Hepatocyte (in vitro differentiated cells): ENCODE measurements around the gene CUL9. TPM values are rescaled to one million over a fixed set of nuclear protein-coding genes. Genes with fewer than 3 reads are reported as not detected.

Source experiments
- DNase-seq: peaks from one replicate; pipeline ENCODE4 v3.0.0-alpha.2; 2016; ENCODE audit warnings: low spot score
- H2AFZ ChIP-seq: fragments of 200-600 bp; sonication (generic); 2 replicates; pipeline ENCODE4 v1.6.0; 2016; ENCODE audit warnings: antibody characterized with exemption, mild to moderate bottlenecking
- H3K27ac ChIP-seq: fragments of 200-600 bp; sonication (generic); 2 replicates; pipeline ENCODE4 v1.5.1; 2016; ENCODE audit warnings: mild to moderate bottlenecking
- H3K27me3 ChIP-seq: fragments of 200-600 bp; sonication (generic); 2 replicates; pipeline ENCODE4 v1.6.1; 2016
- H3K36me3 ChIP-seq: fragments of 200-600 bp; sonication (generic); replicated peaks from 2 replicates; pipeline ENCODE4 v1.5.1; 2016; ENCODE audit warnings: low read depth; ENCODE audit not compliant: insufficient read depth
- H3K4me1 ChIP-seq: fragments of 200-600 bp; sonication (generic); 2 replicates; pipeline ENCODE4 v1.5.1; 2016; ENCODE audit warnings: mild to moderate bottlenecking, moderate library complexity; ENCODE audit not compliant: insufficient read depth
- H3K4me2 ChIP-seq: fragments of 200-600 bp; sonication (generic); 2 replicates; pipeline ENCODE4 v1.6.0; 2016
- H3K4me3 ChIP-seq: fragments of 200-600 bp; sonication (generic); 2 replicates; pipeline ENCODE4 v1.5.1; 2016; ENCODE audit warnings: mild to moderate bottlenecking
- H3K79me2 ChIP-seq: fragments of 200-600 bp; sonication (generic); 2 replicates; pipeline ENCODE4 v1.6.0; 2017; ENCODE audit warnings: mild to moderate bottlenecking
- H3K9me2 ChIP-seq: fragments of 200-600 bp; sonication (generic); replicated peaks from 2 replicates; pipeline ENCODE4 v1.6.0; 2017; ENCODE audit warnings: mild to moderate bottlenecking; ENCODE audit not compliant: insufficient read depth
- H3K9me3 ChIP-seq: fragments of 200-600 bp; sonication (generic); 2 replicates; pipeline ENCODE4 v1.5.1; 2016; ENCODE audit warnings: low read depth, mild to moderate bottlenecking
- H4K20me1 ChIP-seq: fragments of 200-600 bp; sonication (generic); 2 replicates; pipeline ENCODE4 v1.6.0; 2016; ENCODE audit warnings: mild to moderate bottlenecking; ENCODE audit not compliant: insufficient read depth, poor library complexity, severe bottlenecking
- CTCF ChIP-seq: fragments of 200-600 bp; sonication (generic); IDR thresholded peaks from 2 replicates; pipeline ENCODE4 v1.5.1; 2016; ENCODE audit warnings: antibody characterized with exemption, mild to moderate bottlenecking; ENCODE audit not compliant: poor library complexity
- EZH2 ChIP-seq: fragments of 200-600 bp; sonication (generic); IDR thresholded peaks from 2 replicates; pipeline ENCODE4 v1.6.1; 2016; ENCODE audit warnings: antibody characterized with exemption, mild to moderate bottlenecking, borderline replicate concordance
- EZH2phosphoT487 ChIP-seq: fragments of 200-600 bp; sonication (generic); IDR thresholded peaks from one replicate; pipeline ENCODE4 v1.6.1; 2018; ENCODE audit warnings: antibody characterized with exemption, mild to moderate bottlenecking, low read depth, moderate library complexity; ENCODE audit not compliant: unreplicated experiment, severe bottlenecking
- WGBS: methylation state at CpG from one replicate; pipeline ENCODE4 v1.1.6; 2016; ENCODE audit warnings: low lambda C conversion rate; ENCODE audit errors: missing lambda C conversion rate; 5-methylcytosine and 5-hydroxymethylcytosine counted together
- polyA plus RNA-seq: library from polyadenylated mRNA; unstranded; fragments of >200 nt; fragmentation: Nextera tagmentation; extraction: Ambion mirVana; gene quantifications from 2 replicates; pipeline ENCODE4 v1.2.1, GENCODE V29; 2016
- total RNA-seq: library from RNA; depleted of rRNA; stranded (reverse); fragments of >200 nt; gene quantifications from 2 replicates; pipeline ENCODE4 v1.2.3, GENCODE V29; 2014

CUL9 gene
- total and polyA plus RNA-seq, 2 experiments from 2014 or later, result 20.1 to 26.2 TPM

GRCh38 chr6:43265564-43265963 is 83.6 kb downstream of the CUL9 start:
- no peaks in the 10 kb centered on the region for H4K20me1 ChIP-seq
- WGBS, result 86% methylated on average over 6 of the region's 6 CpGs
- no peak overlapping the region for H3K27ac ChIP-seq
- no peak for DNase-seq
- H3K9me3 ChIP-seq, result no peaks in the 10 kb centered on the region
- TF ChIP-seq EZH2phosphoT487 (no peak), CTCF (no peak), EZH2 (no peak)
- H3K4me2 ChIP-seq, result no peak overlapping the region
- no peak overlapping the region for H3K4me3 ChIP-seq
- no peaks in the 10 kb centered on the region for H3K9me2 ChIP-seq
- H3K4me1 ChIP-seq, result peaks cover 44% of the 10 kb centered on the region
- no peaks in the 10 kb centered on the region for H3K27me3 ChIP-seq
- H3K36me3 ChIP-seq, result no peaks in the 10 kb centered on the region
- no peak overlapping the region for H2AFZ ChIP-seq
- no peaks in the 10 kb centered on the region for H3K79me2 ChIP-seq

- WGBS, result 28% methylated on average over 7 of the region's 7 CpGs
- H3K4me1 ChIP-seq, result peaks cover 49% of the 10 kb centered on the region
- DNase-seq, result peak; percentile 65
Observed at GRCh38 chr6:43267619-43268354, 85.8 kb downstream of the CUL9 start.

DNA sequence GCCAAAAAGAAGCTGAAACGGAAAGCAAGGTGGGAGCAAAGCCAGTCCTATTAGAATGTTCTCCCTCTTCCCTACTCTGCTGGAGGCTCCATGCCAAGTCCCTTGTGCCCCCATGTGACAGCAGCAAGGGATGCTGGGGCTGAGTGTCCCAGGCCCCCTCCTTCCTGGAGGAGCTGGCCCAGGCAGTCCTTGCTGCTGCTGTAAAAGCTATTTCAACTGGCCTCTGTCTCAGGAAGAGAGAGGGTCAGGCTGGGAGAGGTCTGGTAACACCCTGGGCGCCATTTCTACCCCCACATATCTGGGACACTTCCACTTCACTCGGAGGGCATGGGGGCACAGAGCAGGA is 86.3 kb downstream of the CUL9 start:
- Histone ChIP-seq H2AFZ (no peak overlapping the region), H3K4me2 (no peak overlapping the region)

More at GRCh38 chr6:43267619-43268354, 85.8 kb downstream of the CUL9 start:
- no peak for TF ChIP-seq EZH2
- no peak for TF ChIP-seq EZH2phosphoT487
- no peak for TF ChIP-seq CTCF
- Histone ChIP-seq H3K9me3 (no peaks in the 10 kb centered on the region), H3K27me3 (no peaks in the 10 kb centered on the region), H3K4me2 (peak overlapping the region; percentile 16), H2AFZ (no peak overlapping the region), H3K79me2 (no peaks in the 10 kb centered on the region), H3K9me2 (no peaks in the 10 kb centered on the region), H3K4me3 (no peak overlapping the region), H4K20me1 (no peaks in the 10 kb centered on the region), H3K27ac (peak overlapping the region; percentile 92), H3K36me3 (no peaks in the 10 kb centered on the region)

More for the DNA sequence above, 86.3 kb downstream of the CUL9 start:
- DNase-seq, result no peak
- Histone ChIP-seq H3K36me3 (no peaks in the 10 kb centered on the region), H3K9me3 (no peaks in the 10 kb centered on the region), H3K4me1 (peaks cover 47% of the 10 kb centered on the region), H3K4me3 (no peak overlapping the region), H3K9me2 (no peaks in the 10 kb centered on the region), H3K79me2 (no peaks in the 10 kb centered on the region), H3K27ac (peak overlapping the region; percentile 92), H4K20me1 (no peaks in the 10 kb centered on the region), H3K27me3 (no peaks in the 10 kb centered on the region)
- 67% methylated on average over 3 of the region's 3 CpGs for WGBS
- TF ChIP-seq EZH2phosphoT487 (no peak), EZH2 (no peak), CTCF (no peak)
